ENCODE results near the gene MRGPRF. TPM values are rescaled to one million over a fixed set of nuclear protein-coding genes. Genes with fewer than 3 reads are reported as not detected.

Gene MRGPRF
- total and polyA plus RNA-seq, 2 of the 8 experiments (the other 6 are each of a cell fraction or from before 2014, with no cell fraction given) = 7.5 to 11.0 TPM

GRCh38 chr11:69018924-69019323 is 5.9 kb upstream of the MRGPRF start (continued):
- no peak for TF ChIP-seq SIN3A (conservative IDR thresholded peaks at IDR 0.05 in 1 of 2, IDR thresholded peaks at IDR 0.05 in 1 of 2; ENCODE audit: low read depth in 1 of 2, low read length in 2 of 2)
- TF ChIP-seq SIX5 (IDR thresholded peaks at IDR 0.05; ENCODE audit: low read depth, low read length) = no peak

All from H1 (cell line).